ENCODE results near the gene TRIL. TPM values are rescaled to one million over a fixed set of nuclear protein-coding genes. Genes with fewer than 3 reads are reported as not detected.
A peak's percentile ranks its signal among the peaks of the same experiment; 100 is the strongest.

Gene TRIL
- total and polyA plus RNA-seq, 4 donors, result 0.52 to 17.0 (median 1.8) TPM

- peaks cover 0 to 7% (median 3%) of the 10 kb centered on the region in 4 donors for H3K36me3 ChIP-seq (ENCODE audit: control insufficient read depth in 4 of 4, insufficient read depth in 4 of 4, low read length in 4 of 4)
- DNase-seq (peak; percentile 52 to 64 (median 62)), ATAC-seq (ENCODE audit: insufficient read depth, low FRiP score) (peak; percentile 20)
- TF ChIP-seq CTCF (IDR thresholded peaks at IDR 0.05; ENCODE audit: control extremely low read depth, extremely low read depth), result no peak
- no peaks in the 10 kb centered on the region for H3K27me3 ChIP-seq (ENCODE audit: control insufficient read depth in 3 of 3, insufficient read depth in 3 of 3, low read length in 2 of 3)
- 1 to 4% methylated on average over 56 to 59 of the region's 59 CpGs for WGBS, 2 donors
- H3K4me3 ChIP-seq, result no peak overlapping the region
- H3K27ac ChIP-seq (ENCODE audit: low read depth in 1 of 2, low read length in 1 of 2), result peak overlapping the region in 1 of 2 donors; percentile 34
- peaks cover 0 to 7% (median 0%) of the 10 kb centered on the region in 4 donors for H3K9me3 ChIP-seq (ENCODE audit: control insufficient read depth in 4 of 4, insufficient read depth in 3 of 4, low read length in 3 of 4)
- peak overlapping the region in 1 of 2 donors; percentile 30 for H3K9ac ChIP-seq (ENCODE audit: insufficient read depth in 1 of 2, low read length in 2 of 2)
- peaks cover 0 to 61% (median 29%) of the 10 kb centered on the region in 5 donors for H3K4me1 ChIP-seq (ENCODE audit: control insufficient read depth in 5 of 5, insufficient read depth in 5 of 5, low read length in 5 of 5)
Measured at GRCh38 chr7:28957064-28957750, 923 bp downstream of the TRIL start.

DNA sequence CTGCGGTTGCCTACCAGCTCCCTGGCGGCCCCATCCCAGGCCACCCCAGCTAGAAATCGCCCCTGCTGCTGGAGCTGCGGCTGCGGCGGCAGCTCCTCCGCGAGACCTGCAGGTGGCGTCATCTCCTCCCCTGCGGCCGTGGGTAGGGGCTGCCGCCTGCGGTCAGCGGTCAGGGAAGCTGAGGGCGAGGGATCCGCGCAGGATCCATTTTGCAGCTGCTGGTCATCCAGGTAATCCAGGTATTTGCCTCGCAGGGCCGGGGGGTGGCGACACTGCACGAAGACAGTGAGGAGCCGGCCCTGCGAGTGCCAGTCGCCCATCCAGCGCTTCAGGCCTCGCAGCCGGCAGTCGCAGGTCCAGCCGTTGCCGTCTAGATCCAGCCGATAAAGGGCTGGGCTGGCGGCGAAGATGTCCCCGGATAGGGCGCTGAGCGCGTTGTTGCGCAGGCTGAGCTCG is 1.5 kb downstream of the TRIL start:
- 1 to 2% methylated on average over 39 of the region's 39 CpGs for WGBS, 2 donors
- Histone ChIP-seq H3K4me3 (no peak overlapping the region), H3K36me3 (ENCODE audit: control insufficient read depth in 4 of 4, insufficient read depth in 4 of 4, low read length in 4 of 4) (peaks cover 0 to 9% (median 4%) of the 10 kb centered on the region in 4 donors), H3K27ac (ENCODE audit: low read depth in 1 of 2, low read length in 1 of 2) (peak overlapping the region in 1 of 2 donors; percentile 17), H3K27me3 (ENCODE audit: control insufficient read depth in 3 of 3, insufficient read depth in 3 of 3, low read length in 2 of 3) (no peaks in the 10 kb centered on the region), H3K9me3 (ENCODE audit: control insufficient read depth in 4 of 4, insufficient read depth in 3 of 4, low read length in 3 of 4) (peaks cover 0 to 7% (median 0%) of the 10 kb centered on the region in 4 donors), H3K9ac (ENCODE audit: insufficient read depth in 1 of 2, low read length in 2 of 2) (no peak overlapping the region), H3K4me1 (ENCODE audit: control insufficient read depth in 5 of 5, insufficient read depth in 5 of 5, low read length in 5 of 5) (peaks cover 0 to 59% (median 26%) of the 10 kb centered on the region in 5 donors)
- peak; percentile 11 for TF ChIP-seq CTCF (IDR thresholded peaks at IDR 0.05; ENCODE audit: control extremely low read depth, extremely low read depth)
- DNase-seq, result peak; percentile 85 to 89 (median 86)
- ATAC-seq (ENCODE audit: insufficient read depth, low FRiP score), result peak; percentile 48

GRCh38 chr7:28955718-28956607 is 2.2 kb downstream of the TRIL start:
- Histone ChIP-seq H3K9me3 (ENCODE audit: control insufficient read depth in 4 of 4, insufficient read depth in 3 of 4, low read length in 3 of 4) (peaks cover 0 to 7% (median 0%) of the 10 kb centered on the region in 4 donors), H3K27ac (ENCODE audit: low read depth in 1 of 2, low read length in 1 of 2) (peak overlapping the region in 1 of 2 donors; percentile 50), H3K27me3 (ENCODE audit: control insufficient read depth in 3 of 3, insufficient read depth in 3 of 3, low read length in 2 of 3) (no peaks in the 10 kb centered on the region), H3K4me1 (ENCODE audit: control insufficient read depth in 5 of 5, insufficient read depth in 5 of 5, low read length in 5 of 5) (peaks cover 0 to 59% (median 26%) of the 10 kb centered on the region in 5 donors), H3K9ac (ENCODE audit: insufficient read depth in 1 of 2, low read length in 2 of 2) (no peak overlapping the region), H3K36me3 (ENCODE audit: control insufficient read depth in 4 of 4, insufficient read depth in 4 of 4, low read length in 4 of 4) (peaks cover 0 to 9% (median 4%) of the 10 kb centered on the region in 4 donors), H3K4me3 (peak overlapping the region; percentile 25)
- TF ChIP-seq CTCF (IDR thresholded peaks at IDR 0.05; ENCODE audit: control extremely low read depth, extremely low read depth), result peak; percentile 26
- peak; percentile 55 for ATAC-seq (ENCODE audit: insufficient read depth, low FRiP score)
- WGBS, 2 donors, result 1 to 4% methylated on average over 91 to 104 of the region's 104 CpGs
- DNase-seq, result peak; percentile 79 to 89 (median 83)

Measured in lung (tissue), 12 donors.